Activated naive CD4-positive, alpha-beta T cell treated with anti-CD3 and anti-CD28 coated beads, Interleukin-2, amount 50 U/mL, for 72 hours (primary cell): Measurements from ENCODE around the gene CH25H. TPM values are rescaled to one million over a fixed set of nuclear protein-coding genes. Genes with fewer than 3 reads are reported as not detected.

Experiments
- total RNA-seq, 2 donors: library from RNA; stranded (reverse); gene quantifications; one replicate each; pipeline ENCODE4 v1.2.3, GENCODE V29; 2022

CH25H gene
- total RNA-seq, 2 donors from 2014 or later = 0.14 TPM; not detected in 1

Other genes starting within 250 kb of the CH25H start
- gene FAS, start 216.5 kb downstream of the CH25H start, total RNA-seq = 10 to 100 TPM; 45.5 to 72.8 TPM
- gene LIPA, start 44.5 kb upstream of the CH25H start, total RNA-seq = 10 to 100 TPM; 19.4 to 24.1 TPM
- 10 to 100 TPM in 1 of 2 donors, 1 to 10 TPM in 1; 4.9 to 28.0 TPM for gene IFIT2, start 94.7 kb upstream of the CH25H start, total RNA-seq
- gene IFIT3, start 120.7 kb upstream of the CH25H start, total RNA-seq = 10 to 100 TPM in 1 of 2 donors, 1 to 10 TPM in 1; 2.6 to 12.6 TPM
- gene IFIT1B, start 170.7 kb upstream of the CH25H start, total RNA-seq = not detected
- gene IFIT1, start 185.3 kb upstream of the CH25H start, total RNA-seq = 1 to 10 TPM; 1.6 to 9.0 TPM
- 10 to 100 TPM in 1 of 2 donors, 1 to 10 TPM in 1; 3.1 to 10.9 TPM for gene IFIT5, start 207.3 kb upstream of the CH25H start, total RNA-seq